Measurements from ENCODE around the gene SERPINB7.

GRCh38 chr18:63836456-63836855 lies 61.2 kb downstream of the SERPINB7 start:
- TF ChIP-seq CTCF (conservative IDR thresholded peaks at IDR 0.05; ENCODE audit: low read length) (no peak), EZH2phosphoT487 (IDR thresholded peaks at IDR 0.05; ENCODE audit: borderline replicate concordance, low read depth, low read length) (no peak)

All from OCI-LY7 (cell line).